DOHH2 (cell line): ENCODE measurements around the gene PGA4.

Experiments used
- H3F3A ChIP-seq: fragments of 200-600 bp; sonication (generic), shearing (Covaris generic); 2 replicates; pipeline ENCODE4 v1.6.0; 2016; ENCODE audit warnings: antibody characterized with exemption, mild to moderate bottlenecking; ENCODE audit not compliant: control insufficient read depth, insufficient read depth
- H3K27ac ChIP-seq: fragments of 200-600 bp; sonication (generic); 2 replicates; pipeline ENCODE4 v1.5.1; 2014; ENCODE audit warnings: low read depth, mild to moderate bottlenecking, low read length, moderate library complexity
- H3K27me3 ChIP-seq: fragments of 200-600 bp; sonication (generic); 2 replicates; pipeline ENCODE4 v1.6.1; 2014; ENCODE audit warnings: mild to moderate bottlenecking, low read length, mixed read lengths; ENCODE audit not compliant: control insufficient read depth
- H3K36me3 ChIP-seq: fragments of 200-600 bp; sonication (generic); 2 replicates; pipeline ENCODE4 v1.6.1; 2014; ENCODE audit warnings: mild to moderate bottlenecking, low read length, moderate library complexity, mixed read lengths; ENCODE audit not compliant: control insufficient read depth
- H3K4me1 ChIP-seq: fragments of 200-600 bp; sonication (generic); 2 replicates; pipeline ENCODE4 v1.6.1; 2014; ENCODE audit warnings: mild to moderate bottlenecking, low read length, mixed read lengths; ENCODE audit not compliant: control insufficient read depth
- H3K4me2 ChIP-seq: fragments of 200-600 bp; sonication (generic); 2 replicates; pipeline ENCODE4 v1.6.0; 2014; ENCODE audit warnings: mild to moderate bottlenecking, low read length, moderate library complexity
- H3K4me3 ChIP-seq: fragments of 200-600 bp; sonication (generic); 2 replicates; pipeline ENCODE4 v1.5.1; 2014; ENCODE audit warnings: mild to moderate bottlenecking, low read length, mixed read lengths
- H3K79me2 ChIP-seq: fragments of 200-600 bp; sonication (generic); 2 replicates; pipeline ENCODE4 v1.6.1; 2014; ENCODE audit warnings: mild to moderate bottlenecking, low read length, mixed read lengths; ENCODE audit not compliant: control insufficient read depth
- H3K9me2 ChIP-seq: fragments of 200-600 bp; sonication (generic); replicated peaks from 2 replicates; pipeline ENCODE4 v1.6.1; 2014; ENCODE audit warnings: mild to moderate bottlenecking, low read length, mixed read lengths; ENCODE audit not compliant: control insufficient read depth
- H3K9me3 ChIP-seq: fragments of 200-600 bp; sonication (generic); 2 replicates; pipeline ENCODE4 v1.6.1; 2014; ENCODE audit warnings: antibody characterized with exemption, low read length, mixed read lengths; ENCODE audit not compliant: control insufficient read depth, insufficient read depth
- H4K20me1 ChIP-seq: fragments of 200-600 bp; sonication (generic); 2 replicates; pipeline ENCODE4 v1.6.0; 2014; ENCODE audit warnings: low read depth, mild to moderate bottlenecking, antibody characterized with exemption, low read length, moderate library complexity; ENCODE audit not compliant: control insufficient read depth, insufficient read depth
- CTCF ChIP-seq: fragments of 200-600 bp; sonication (generic); IDR thresholded peaks from one replicate; pipeline ENCODE4 v1.5.1; 2014; ENCODE audit warnings: antibody characterized with exemption, mild to moderate bottlenecking, low read depth, low read length; ENCODE audit not compliant: poor library complexity, severe bottlenecking
- EZH2phosphoT487 ChIP-seq: fragments of 200-600 bp; sonication (generic); IDR thresholded peaks from 2 replicates; pipeline ENCODE4 v1.6.1; 2017; ENCODE audit warnings: borderline replicate concordance, mild to moderate bottlenecking, antibody characterized with exemption, low read length, moderate library complexity, mixed read lengths

The PGA4 gene

GRCh38 chr11:61266602-61267001 is 44.5 kb downstream of the PGA4 start:
- no peak overlapping the region for H3K4me3 ChIP-seq
- H3F3A ChIP-seq: no peaks in the 10 kb centered on the region
- TF ChIP-seq CTCF (no peak), EZH2phosphoT487 (no peak)
- H3K79me2 ChIP-seq: no peaks in the 10 kb centered on the region
- H3K27ac ChIP-seq: no peak overlapping the region
- peaks cover 3% of the 10 kb centered on the region for H3K36me3 ChIP-seq
- no peaks in the 10 kb centered on the region for H3K27me3 ChIP-seq
- no peaks in the 10 kb centered on the region for H4K20me1 ChIP-seq
- no peaks in the 10 kb centered on the region for H3K4me1 ChIP-seq
- H3K4me2 ChIP-seq: no peak overlapping the region
- no peaks in the 10 kb centered on the region for H3K9me3 ChIP-seq
- no peaks in the 10 kb centered on the region for H3K9me2 ChIP-seq

GRCh38 chr11:61267437-61267841 is 45.3 kb downstream of the PGA4 start:
- Histone ChIP-seq H3K4me3 (no peak overlapping the region), H3K9me3 (no peaks in the 10 kb centered on the region), H3F3A (no peaks in the 10 kb centered on the region), H4K20me1 (no peaks in the 10 kb centered on the region), H3K4me1 (no peaks in the 10 kb centered on the region), H3K27me3 (no peaks in the 10 kb centered on the region), H3K4me2 (no peak overlapping the region), H3K27ac (no peak overlapping the region), H3K36me3 (peaks cover 10% of the 10 kb centered on the region), H3K79me2 (no peaks in the 10 kb centered on the region), H3K9me2 (no peaks in the 10 kb centered on the region)
- TF ChIP-seq CTCF (no peak), EZH2phosphoT487 (no peak)

- Histone ChIP-seq H3K27ac (no peak overlapping the region), H3K4me3 (no peak overlapping the region), H3K4me1 (no peaks in the 10 kb centered on the region), H3F3A (no peaks in the 10 kb centered on the region), H3K9me2 (no peaks in the 10 kb centered on the region), H3K4me2 (no peak overlapping the region), H3K9me3 (no peaks in the 10 kb centered on the region), H4K20me1 (no peaks in the 10 kb centered on the region), H3K27me3 (no peaks in the 10 kb centered on the region), H3K36me3 (peaks cover 14% of the 10 kb centered on the region), H3K79me2 (no peaks in the 10 kb centered on the region)
- TF ChIP-seq CTCF (no peak), EZH2phosphoT487 (no peak)
Measured at GRCh38 chr11:61268588-61269250, 46.6 kb downstream of the PGA4 start.
